ENCODE results near the gene TFB2M. TPM values are rescaled to one million over a fixed set of nuclear protein-coding genes. Genes with fewer than 3 reads are reported as not detected.

Gene TFB2M
- total RNA-seq, 2 experiments from 2014 or later = 15.0 to 17.5 TPM

- intact Hi-C loops (cut with micrococcal nuclease; ENCODE audit: unreplicated experiment) = no loop called here
- peak overlapping the region; percentile 78 for H2AFZ ChIP-seq (ENCODE audit: low read length)
- no peak overlapping the region for H3K4me3 ChIP-seq (ENCODE audit: low read depth, low read length, poor library complexity, severe bottlenecking)
- peak overlapping the region; percentile 25; the same call in 1 of the 2 replicates for H3K4me2 ChIP-seq (ENCODE audit: low read length)
- no peaks in the 10 kb centered on the region for H3K36me3 ChIP-seq (ENCODE audit: insufficient read depth, low read length)
- no peaks in the 10 kb centered on the region for H4K20me1 ChIP-seq (ENCODE audit: insufficient read depth, low read length)
- ChIA-PET CTCF (ENCODE audit: unreplicated experiment) (interaction anchor here (1.3 kb wide), 1 partner anchor 22 kb away, joined by 3 read pairs; no protein-coding TSS in a partner anchor), POLR2A (interaction anchor here (0.5 to 1.8 kb wide), 4 partner anchors 11 to 895 kb away, joined by 3 to 6 read pairs (median 4); no protein-coding TSS in a partner anchor)
- TF ChIP-seq, protein P1, sequence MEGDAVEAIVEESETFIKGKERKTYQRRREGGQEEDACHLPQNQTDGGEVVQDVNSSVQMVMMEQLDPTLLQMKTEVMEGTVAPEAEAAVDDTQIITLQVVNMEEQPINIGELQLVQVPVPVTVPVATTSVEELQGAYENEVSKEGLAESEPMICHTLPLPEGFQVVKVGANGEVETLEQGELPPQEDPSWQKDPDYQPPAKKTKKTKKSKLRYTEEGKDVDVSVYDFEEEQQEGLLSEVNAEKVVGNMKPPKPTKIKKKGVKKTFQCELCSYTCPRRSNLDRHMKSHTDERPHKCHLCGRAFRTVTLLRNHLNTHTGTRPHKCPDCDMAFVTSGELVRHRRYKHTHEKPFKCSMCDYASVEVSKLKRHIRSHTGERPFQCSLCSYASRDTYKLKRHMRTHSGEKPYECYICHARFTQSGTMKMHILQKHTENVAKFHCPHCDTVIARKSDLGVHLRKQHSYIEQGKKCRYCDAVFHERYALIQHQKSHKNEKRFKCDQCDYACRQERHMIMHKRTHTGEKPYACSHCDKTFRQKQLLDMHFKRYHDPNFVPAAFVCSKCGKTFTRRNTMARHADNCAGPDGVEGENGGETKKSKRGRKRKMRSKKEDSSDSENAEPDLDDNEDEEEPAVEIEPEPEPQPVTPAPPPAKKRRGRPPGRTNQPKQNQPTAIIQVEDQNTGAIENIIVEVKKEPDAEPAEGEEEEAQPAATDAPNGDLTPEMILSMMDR (conservative IDR thresholded peaks at IDR 0.05; ENCODE audit: low read length) = no peak
- TF ChIP-seq EZH2phosphoT487 (IDR thresholded peaks at IDR 0.05; ENCODE audit: borderline replicate concordance, low read depth, low read length) = no peak
- H3K4me1 ChIP-seq (ENCODE audit: insufficient read depth, low read length, poor library complexity, severe bottlenecking) = peaks cover 11% of the 10 kb centered on the region
- DNase-seq (ENCODE audit: low spot score) = peak; percentile 48
- no peak overlapping the region for H3K27ac ChIP-seq (ENCODE audit: low read depth, low read length, poor library complexity, severe bottlenecking)
- no peaks in the 10 kb centered on the region for H3K79me2 ChIP-seq (ENCODE audit: insufficient read depth, low read depth, low read length)
- BruUV-seq (replicated peaks) = no TSS peak
- no peaks in the 10 kb centered on the region for H3K9me3 ChIP-seq (ENCODE audit: low read length)
- no peaks in the 10 kb centered on the region for H3K9me2 ChIP-seq (ENCODE audit: insufficient read depth, low read length)
Measured at GRCh38 chr1:246527402-246528088, 38.5 kb downstream of the TFB2M start.

DNA sequence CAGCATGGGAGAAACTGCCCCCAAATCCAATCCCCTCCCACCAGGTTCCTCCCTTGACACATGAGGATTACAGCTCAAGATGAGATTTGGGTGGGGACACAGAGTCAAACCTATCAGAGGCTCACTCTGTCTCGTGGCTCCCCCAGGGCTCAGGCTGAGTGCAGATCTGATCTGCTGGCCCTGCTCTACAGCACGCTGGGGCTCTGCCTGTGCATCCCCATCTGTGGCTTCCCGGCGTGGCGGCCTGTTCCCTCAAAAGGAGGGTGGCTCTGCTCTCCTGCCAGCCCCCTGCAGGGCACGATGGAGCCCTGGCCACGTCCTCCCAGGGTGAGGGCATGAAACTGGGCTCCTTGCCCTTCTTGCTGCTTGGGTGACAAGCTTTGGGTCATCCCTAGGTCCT lies 39.1 kb downstream of the TFB2M start:
- peak overlapping the region; percentile 78 for H2AFZ ChIP-seq (ENCODE audit: low read length)
- no peaks in the 10 kb centered on the region for H4K20me1 ChIP-seq (ENCODE audit: insufficient read depth, low read length)
- intact Hi-C loops (cut with micrococcal nuclease; ENCODE audit: unreplicated experiment) = no loop called here
- no peak for DNase-seq (ENCODE audit: low spot score)
- no peaks in the 10 kb centered on the region for H3K36me3 ChIP-seq (ENCODE audit: insufficient read depth, low read length)
- TF ChIP-seq EZH2phosphoT487 (IDR thresholded peaks at IDR 0.05; ENCODE audit: borderline replicate concordance, low read depth, low read length) = no peak
- no peaks in the 10 kb centered on the region for H3K9me2 ChIP-seq (ENCODE audit: insufficient read depth, low read length)
- H3K4me2 ChIP-seq (ENCODE audit: low read length) = peak overlapping the region; percentile 25; the same call in 1 of the 2 replicates
- no peaks in the 10 kb centered on the region for H3K79me2 ChIP-seq (ENCODE audit: insufficient read depth, low read depth, low read length)
- ChIA-PET POLR2A (interaction anchor here (0.5 to 1.8 kb wide), 5 partner anchors 11 to 797 kb away, joined by 3 to 6 read pairs (median 3); no protein-coding TSS in a partner anchor), CTCF (ENCODE audit: unreplicated experiment) (interaction anchor here (1.3 kb wide), 1 partner anchor 21 kb away, joined by 3 read pairs; no protein-coding TSS in a partner anchor)
- peaks cover 11% of the 10 kb centered on the region for H3K4me1 ChIP-seq (ENCODE audit: insufficient read depth, low read length, poor library complexity, severe bottlenecking)
- no peak overlapping the region for H3K27ac ChIP-seq (ENCODE audit: low read depth, low read length, poor library complexity, severe bottlenecking)
- no peak overlapping the region for H3K4me3 ChIP-seq (ENCODE audit: low read depth, low read length, poor library complexity, severe bottlenecking)
- H3K9me3 ChIP-seq (ENCODE audit: low read length) = no peaks in the 10 kb centered on the region
- BruUV-seq (replicated peaks) = no TSS peak

DNA sequence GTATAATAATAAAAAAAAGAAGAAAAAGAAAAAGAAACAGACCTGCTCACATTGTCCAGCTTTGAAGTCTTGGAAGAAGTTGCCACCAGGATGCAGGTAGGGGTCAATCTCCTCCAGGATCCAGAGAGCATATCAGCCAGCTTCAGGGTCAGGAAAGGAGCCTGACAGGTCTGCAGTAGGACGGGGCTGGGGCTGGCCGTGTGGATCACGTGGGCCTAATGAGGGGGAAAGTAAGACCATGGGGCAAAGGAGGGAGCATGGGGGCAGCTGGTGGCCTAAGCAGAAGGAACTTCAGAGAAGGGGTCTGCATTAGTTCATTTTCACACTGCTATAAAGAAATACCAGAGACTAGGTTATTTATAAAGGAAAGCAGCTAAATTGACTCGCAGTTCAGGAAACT lies 39.7 kb downstream of the TFB2M start:
- no peak overlapping the region for H3K4me3 ChIP-seq (ENCODE audit: low read depth, low read length, poor library complexity, severe bottlenecking)
- ChIA-PET CTCF (ENCODE audit: unreplicated experiment) (no interaction called here), POLR2A (interaction anchor here (0.6 to 0.8 kb wide), 3 partner anchors 20 to 234 kb away, joined by 3 to 4 read pairs (median 3); no protein-coding TSS in a partner anchor)
- H3K79me2 ChIP-seq (ENCODE audit: insufficient read depth, low read depth, low read length) = no peaks in the 10 kb centered on the region
- H3K9me3 ChIP-seq (ENCODE audit: low read length) = no peaks in the 10 kb centered on the region
- H3K4me1 ChIP-seq (ENCODE audit: insufficient read depth, low read length, poor library complexity, severe bottlenecking) = peaks cover 11% of the 10 kb centered on the region
- H3K9me2 ChIP-seq (ENCODE audit: insufficient read depth, low read length) = no peaks in the 10 kb centered on the region
- H4K20me1 ChIP-seq (ENCODE audit: insufficient read depth, low read length) = no peaks in the 10 kb centered on the region
- intact Hi-C loops (cut with micrococcal nuclease; ENCODE audit: unreplicated experiment) = no loop called here
- no peaks in the 10 kb centered on the region for H3K36me3 ChIP-seq (ENCODE audit: insufficient read depth, low read length)
- BruUV-seq (replicated peaks) = no TSS peak
- H2AFZ ChIP-seq (ENCODE audit: low read length) = no peak overlapping the region
- no peak overlapping the region for H3K4me2 ChIP-seq (ENCODE audit: low read length)
- H3K27ac ChIP-seq (ENCODE audit: low read depth, low read length, poor library complexity, severe bottlenecking) = no peak overlapping the region
- no peak for TF ChIP-seq EZH2phosphoT487 (IDR thresholded peaks at IDR 0.05; ENCODE audit: borderline replicate concordance, low read depth, low read length)
- DNase-seq (ENCODE audit: low spot score) = no peak

All from OCI-LY7 (cell line).